ENCODE data around the gene CHST4.
"Not testable (repeated sequence)": the region's sequence is repeated elsewhere in the genome, so short reads cannot be mapped to it uniquely, and the experiment has no call there.

The CHST4 gene

DNA sequence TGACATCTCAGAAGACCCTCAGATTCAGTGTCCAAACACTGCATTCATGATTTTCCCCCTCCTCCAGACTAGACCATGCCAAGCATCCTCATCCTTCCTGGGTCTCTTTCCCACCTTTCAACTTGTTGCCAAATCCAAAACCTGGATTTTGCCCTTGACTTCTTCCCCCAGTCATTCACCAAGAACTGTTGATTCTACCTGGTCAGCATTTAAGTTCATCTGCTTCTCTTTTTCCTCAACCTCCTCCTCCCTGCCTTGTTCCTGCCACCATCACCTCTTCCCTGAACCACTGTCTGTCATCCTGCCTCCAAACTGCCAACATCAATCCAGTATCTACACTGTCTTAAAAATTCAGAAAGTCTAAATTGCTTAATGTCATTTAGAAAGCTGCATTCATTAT, 20.9 kb downstream of the CHST4 start:
- no peak for TF ChIP-seq ZFX (IDR thresholded peaks at IDR 0.05)
- TF ChIP-seq CTCF (conservative IDR thresholded peaks at IDR 0.05) = no peak
- no peak overlapping the region for H3K27ac ChIP-seq

- H3K27ac ChIP-seq = no peak overlapping the region
- TF ChIP-seq CTCF (conservative IDR thresholded peaks at IDR 0.05) (peak; percentile 26), ZFX (IDR thresholded peaks at IDR 0.05) (no peak)
Measured at GRCh38 chr16:71552698-71553503, 26.7 kb downstream of the CHST4 start.

DNA sequence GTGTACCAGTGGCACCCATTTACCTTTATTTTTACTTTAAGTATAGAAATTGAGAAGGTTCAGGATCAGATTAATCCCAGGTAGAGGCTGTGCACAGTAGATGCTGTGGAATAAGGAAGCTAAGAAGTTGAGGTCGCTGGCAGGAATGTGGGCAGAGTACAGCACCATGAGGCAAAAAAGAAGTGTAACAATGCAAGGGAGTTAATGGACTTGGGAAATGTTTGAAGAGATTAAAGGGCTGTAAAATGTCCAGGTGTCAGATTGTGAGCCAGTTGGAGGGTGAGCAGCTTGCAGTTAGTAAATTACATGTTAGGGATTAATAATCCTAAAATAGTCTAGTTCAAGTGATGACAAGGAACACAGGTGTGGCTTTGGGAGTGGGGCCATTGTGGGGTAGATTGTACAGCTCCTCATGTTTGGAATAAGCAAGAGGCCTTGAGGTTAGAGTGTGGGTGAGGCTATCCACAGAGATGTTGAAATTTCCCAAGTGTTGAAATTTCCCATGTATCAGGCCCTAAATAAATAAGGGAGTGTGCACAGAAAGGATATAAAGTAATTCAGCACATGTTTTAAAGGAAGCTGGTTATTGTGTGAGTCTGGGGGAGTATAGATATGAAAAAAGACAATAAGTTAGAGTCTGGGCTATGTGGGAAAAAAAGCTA, 29.1 kb downstream of the CHST4 start:
- H3K27ac ChIP-seq = no peak overlapping the region
- TF ChIP-seq CTCF (conservative IDR thresholded peaks at IDR 0.05) (no peak), ZFX (IDR thresholded peaks at IDR 0.05) (no peak)

GRCh38 chr16:71557299-71557698, 31.1 kb downstream of the CHST4 start:
- H3K27ac ChIP-seq = no peak overlapping the region
- TF ChIP-seq ZFX (IDR thresholded peaks at IDR 0.05) = no peak
- TF ChIP-seq CTCF (conservative IDR thresholded peaks at IDR 0.05) = no peak

GRCh38 chr16:71557954-71558582, 31.8 kb downstream of the CHST4 start:
- H3K27ac ChIP-seq = no peak overlapping the region
- TF ChIP-seq CTCF (conservative IDR thresholded peaks at IDR 0.05) (no peak), ZFX (IDR thresholded peaks at IDR 0.05) (no peak)

DNA sequence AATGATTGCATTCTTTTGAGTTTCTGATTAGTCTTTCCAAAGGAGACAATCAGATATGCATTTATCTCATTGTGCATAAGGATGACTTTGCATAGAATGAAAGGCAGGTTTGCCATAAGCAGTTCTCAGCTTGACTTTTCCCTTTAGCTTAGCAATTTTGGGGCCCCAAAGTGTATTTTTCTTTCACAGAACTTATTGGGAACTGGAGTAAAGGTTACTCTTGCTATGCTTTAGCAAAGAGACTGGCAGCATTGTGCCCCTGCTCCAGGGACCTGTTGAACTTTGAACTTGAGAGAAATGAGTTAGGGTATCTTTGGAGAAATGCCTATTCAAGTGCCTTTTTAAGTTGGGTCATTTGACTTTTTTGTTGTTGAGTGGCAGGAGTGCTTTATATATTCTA, 33.6 kb downstream of the CHST4 start:
- no peak overlapping the region for H3K27ac ChIP-seq
- TF ChIP-seq ZFX (IDR thresholded peaks at IDR 0.05) (no peak), CTCF (conservative IDR thresholded peaks at IDR 0.05) (no peak)

GRCh38 chr16:71561886-71562285, 35.7 kb downstream of the CHST4 start:
- not testable (repeated sequence) for H3K27ac ChIP-seq

Data from C4-2B (cell line).